GM12891 (cell line): ENCODE data around the gene LNX1. TPM values are rescaled to one million over a fixed set of nuclear protein-coding genes. Genes with fewer than 3 reads are reported as not detected.

ENCODE experiments used
- DNase-seq: peaks from one replicate; pipeline ENCODE4 v3.0.0; 2011; ENCODE audit warnings: low spot score; ENCODE audit not compliant: insufficient read length
- FAIRE-seq: peaks from 2 replicates; lab custom pipeline; 2011; peaks lifted over from hg19 to GRCh38; lab: Jason Lieb, UNC
- PAX5 ChIP-seq: IDR thresholded peaks from 2 replicates; pipeline ENCODE4 v1.6.1; 2011; ENCODE audit warnings: low read length, moderate library complexity, mild to moderate bottlenecking; ENCODE audit not compliant: insufficient read depth, severe bottlenecking
- POLR2A ChIP-seq: IDR thresholded peaks from 2 replicates; pipeline ENCODE4 v1.6.1; 2011; ENCODE audit warnings: low read depth, low read length, control low read depth
- POLR2AphosphoS5 ChIP-seq: IDR thresholded peaks from 2 replicates; pipeline ENCODE4 v1.6.1; 2011; ENCODE audit warnings: low read depth, low read length, control low read depth
- POU2F2 ChIP-seq: IDR thresholded peaks from 2 replicates; pipeline ENCODE4 v1.6.1; 2011; ENCODE audit warnings: low read depth, mild to moderate bottlenecking, control low read depth, low read length, moderate library complexity
- SPI1 ChIP-seq: IDR thresholded peaks from 2 replicates; pipeline ENCODE4 v1.6.1; 2011; ENCODE audit warnings: low read depth, low read length, control low read depth
- TAF1 ChIP-seq: IDR thresholded peaks from 2 replicates; pipeline ENCODE4 v1.6.1; 2011; ENCODE audit warnings: low read depth, low read length, control low read depth
- polyA plus RNA-seq: library from polyadenylated mRNA; unstranded; fragments of >200 nt; gene quantifications from one replicate; pipeline ENCODE4 v1.2.1, GENCODE V29; 2012; ENCODE audit warnings: low read depth, missing spikeins, inconsistent platforms; ENCODE audit not compliant: missing spikeins

LNX1 gene
- 0.37 TPM for polyA plus RNA-seq

DNA sequence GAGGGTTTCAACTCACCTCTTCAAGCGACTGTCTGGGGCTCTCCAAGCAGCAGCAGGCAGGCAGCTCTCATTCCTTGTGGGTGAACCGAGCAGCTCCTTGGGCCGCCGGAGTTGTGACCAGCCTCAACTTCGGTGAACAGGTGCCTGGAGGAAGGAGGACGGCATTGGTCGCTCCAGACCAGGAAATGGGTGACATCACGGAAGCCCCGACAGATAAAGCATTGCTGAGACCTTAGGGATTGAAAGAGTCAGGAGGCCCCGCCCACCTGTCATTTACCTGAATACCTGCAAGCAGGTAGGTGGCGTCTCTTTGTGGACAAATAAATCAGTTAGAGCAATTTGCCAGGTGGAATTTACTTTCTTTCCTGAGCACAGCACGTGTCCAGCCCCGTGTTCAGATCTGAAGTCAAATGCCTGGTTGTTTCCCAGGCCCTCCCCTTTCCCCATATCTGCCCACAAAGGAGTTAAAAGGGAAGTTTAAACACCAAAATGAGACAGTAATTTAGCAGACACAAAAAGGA, at the start of gene LNX1:
TSS of gene LNX1 (minus strand) at position 115 of the 521 bp plus-strand sequence. CDS start 17,484 bp downstream, outside the sequence.
- TF ChIP-seq POU2F2: no peak
- TF ChIP-seq TAF1: no peak
- no peak for TF ChIP-seq SPI1
- FAIRE-seq: no peak
- DNase-seq: no peak

DNA sequence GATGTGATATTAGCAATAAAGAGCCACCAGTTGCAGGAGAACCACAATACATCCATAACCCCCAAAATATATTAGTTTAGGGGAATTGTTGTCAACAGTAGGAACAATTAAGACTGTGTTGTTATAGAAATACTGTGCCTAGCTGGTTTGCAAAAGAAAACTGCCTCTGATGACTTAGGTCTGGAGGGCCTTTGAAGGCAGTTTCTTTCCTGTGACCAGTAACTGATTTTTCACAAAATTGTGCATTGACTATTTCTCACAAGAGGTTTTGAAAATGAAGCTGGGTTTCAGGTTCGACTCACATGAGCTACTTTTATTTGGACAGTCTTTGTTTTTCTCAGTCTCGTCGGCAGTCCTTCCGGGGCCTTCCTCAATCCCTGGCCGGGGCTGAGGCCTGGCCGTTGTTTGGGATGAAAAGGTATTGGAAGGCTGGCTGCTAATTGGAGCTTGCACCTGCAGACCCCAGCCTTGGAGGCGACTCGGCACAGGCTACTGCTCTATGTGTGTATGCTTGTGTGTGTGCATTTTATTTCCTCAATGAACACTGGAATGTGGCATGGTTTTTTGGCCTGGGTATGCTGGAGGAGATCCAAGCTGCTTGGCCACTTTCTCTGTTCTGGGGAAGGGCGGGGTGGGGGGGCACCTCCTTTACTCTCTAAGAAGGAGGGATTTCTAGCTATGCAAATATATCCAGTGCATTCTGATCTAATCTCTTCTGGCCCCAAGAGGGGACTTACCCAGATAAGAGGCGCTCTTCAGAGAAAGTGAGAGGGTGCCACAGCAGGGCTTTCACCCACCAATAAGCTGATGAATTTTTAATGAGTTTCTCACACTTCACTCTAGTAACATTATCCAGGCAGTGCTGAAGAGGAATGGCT, 49.5 kb upstream of the LNX1 start:
- TF ChIP-seq POU2F2: no peak
- TF ChIP-seq TAF1: no peak
- no peak for TF ChIP-seq PAX5
- no peak for TF ChIP-seq SPI1
- no peak for TF ChIP-seq POLR2A
- no peak for TF ChIP-seq POLR2AphosphoS5
- DNase-seq (no peak), FAIRE-seq (no peak)

DNA sequence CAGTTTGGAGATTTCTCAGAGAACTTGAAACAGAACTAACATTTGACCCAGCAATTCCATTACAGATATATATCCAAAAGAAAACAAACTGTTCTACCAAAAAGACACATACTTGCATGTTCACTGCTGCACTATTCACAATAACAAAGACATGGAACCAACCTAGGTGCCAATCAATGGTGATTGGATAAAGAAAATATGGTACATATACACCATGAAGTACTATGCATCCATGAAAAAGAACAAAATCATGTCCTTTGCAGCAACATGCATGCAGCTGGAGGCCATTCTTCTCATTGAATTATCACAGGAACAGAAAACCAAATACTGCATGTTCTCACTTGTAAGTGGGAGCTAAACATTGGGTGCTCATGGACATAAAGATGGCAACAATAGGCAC, 47.6 kb upstream of the LNX1 start:
- no peak for TF ChIP-seq PAX5
- no peak for TF ChIP-seq SPI1
- no peak for TF ChIP-seq POLR2AphosphoS5
- no peak for TF ChIP-seq POLR2A
- FAIRE-seq (peak; percentile 45), DNase-seq (no peak)

DNA sequence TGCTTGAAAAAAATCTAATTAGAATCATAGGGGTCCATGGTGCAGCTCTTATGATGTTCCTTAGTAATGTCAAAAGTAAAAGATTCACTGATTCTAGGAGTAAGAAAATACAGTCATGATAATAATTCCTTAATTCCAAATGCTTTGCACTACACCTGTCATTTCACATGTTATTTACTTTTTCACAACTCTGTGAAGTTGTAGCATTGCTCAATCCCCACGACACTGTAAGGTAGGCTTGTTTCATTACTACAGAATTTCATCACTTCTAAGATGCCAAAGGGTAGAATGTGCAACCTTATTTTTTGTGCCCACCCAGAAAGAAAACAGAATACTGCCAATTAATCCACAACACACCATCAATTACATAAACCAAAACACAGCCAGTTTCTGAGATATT, 46.1 kb upstream of the LNX1 start:
- no peak for FAIRE-seq
- DNase-seq: no peak
- TF ChIP-seq TAF1: no peak
- no peak for TF ChIP-seq POLR2A
- TF ChIP-seq PAX5: no peak
- no peak for TF ChIP-seq POU2F2
- no peak for TF ChIP-seq SPI1
- no peak for TF ChIP-seq POLR2AphosphoS5

DNA sequence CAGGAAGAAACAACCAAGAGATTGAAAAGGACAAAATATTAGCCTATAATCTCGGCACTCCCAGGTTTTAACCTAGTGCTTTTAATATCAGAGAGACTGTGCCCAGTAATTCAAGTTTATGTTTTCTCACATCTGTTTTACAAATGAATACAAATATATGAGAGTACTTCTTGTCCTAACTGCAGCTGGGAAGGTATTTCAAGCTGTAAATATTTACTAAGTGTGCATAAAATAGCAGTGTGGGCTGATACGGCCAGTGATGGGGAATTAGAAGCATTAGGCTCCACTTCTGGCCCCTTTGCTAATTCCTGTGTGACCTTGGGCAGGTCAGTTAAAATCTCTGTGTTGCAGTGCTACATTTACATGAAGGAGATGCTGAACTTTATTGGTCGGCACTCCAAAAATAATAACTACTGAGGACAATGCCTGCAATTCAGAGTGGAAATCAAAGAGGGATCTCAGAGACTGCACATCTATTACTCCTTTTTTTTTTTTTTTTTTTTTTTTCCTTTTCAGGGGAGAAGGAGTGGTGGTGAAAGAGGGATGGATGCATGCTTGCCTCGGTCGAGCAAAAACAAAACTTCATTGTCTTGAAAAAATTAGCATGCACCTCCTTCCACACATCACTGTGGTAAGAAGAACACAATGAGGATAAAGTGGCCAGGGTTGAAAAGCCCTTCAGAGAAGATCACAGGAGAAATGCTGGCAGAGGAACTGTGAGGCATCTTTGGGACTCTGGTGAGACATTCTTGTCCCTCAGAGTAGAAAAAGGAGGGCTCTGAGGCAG, 44.6 kb upstream of the LNX1 start:
- no peak for TF ChIP-seq PAX5
- no peak for TF ChIP-seq SPI1
- no peak for TF ChIP-seq TAF1
- FAIRE-seq: no peak
- no peak for DNase-seq

DNA sequence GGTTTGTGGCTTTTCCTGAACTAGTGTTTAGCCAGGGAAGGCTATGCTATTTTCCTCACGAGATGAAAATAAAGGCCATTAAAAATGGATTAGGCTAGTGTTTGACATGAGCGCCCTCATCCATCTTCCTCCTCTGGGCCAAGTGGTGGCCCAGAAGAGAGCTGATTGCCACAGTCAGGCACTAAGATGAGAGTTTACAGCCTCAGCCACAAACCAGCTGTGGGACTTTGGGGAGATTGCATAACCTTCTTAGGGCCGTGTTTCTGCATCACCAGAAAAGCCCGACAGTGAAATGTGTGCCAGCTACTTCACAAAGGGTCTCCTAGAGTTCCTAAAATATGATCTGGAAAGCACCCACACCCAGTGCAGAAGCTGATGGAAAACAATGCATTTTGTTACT, 42.3 kb upstream of the LNX1 start:
- no peak for TF ChIP-seq SPI1
- TF ChIP-seq POU2F2: no peak
- no peak for TF ChIP-seq PAX5
- no peak for TF ChIP-seq POLR2A
- TF ChIP-seq POLR2AphosphoS5: no peak
- TF ChIP-seq TAF1: no peak
- FAIRE-seq (no peak), DNase-seq (no peak)

DNA sequence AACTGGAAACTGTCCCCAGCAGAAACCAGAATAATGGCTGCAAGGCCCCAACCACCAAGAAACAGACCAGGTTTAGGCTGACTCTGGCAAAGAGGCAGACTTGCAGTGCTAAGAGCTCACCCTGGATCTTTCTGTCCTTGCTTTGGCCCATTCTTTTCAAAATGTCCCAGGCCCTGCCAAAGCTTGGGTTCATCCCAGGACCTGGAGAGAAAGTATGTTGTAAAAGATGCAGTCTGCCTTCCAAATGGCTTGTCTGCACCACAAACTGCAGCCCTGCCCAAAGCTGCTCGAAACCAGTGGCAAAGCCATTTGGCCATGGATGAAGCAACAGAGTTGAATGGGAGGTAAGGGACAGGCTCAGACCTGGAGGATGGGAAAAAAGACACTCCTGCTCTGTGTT, 38.0 kb upstream of the LNX1 start:
- no peak for TF ChIP-seq POLR2AphosphoS5
- no peak for TF ChIP-seq POLR2A
- no peak for TF ChIP-seq PAX5
- TF ChIP-seq POU2F2: no peak
- no peak for TF ChIP-seq SPI1
- no peak for TF ChIP-seq TAF1
- no peak for DNase-seq
- FAIRE-seq: no peak

DNA sequence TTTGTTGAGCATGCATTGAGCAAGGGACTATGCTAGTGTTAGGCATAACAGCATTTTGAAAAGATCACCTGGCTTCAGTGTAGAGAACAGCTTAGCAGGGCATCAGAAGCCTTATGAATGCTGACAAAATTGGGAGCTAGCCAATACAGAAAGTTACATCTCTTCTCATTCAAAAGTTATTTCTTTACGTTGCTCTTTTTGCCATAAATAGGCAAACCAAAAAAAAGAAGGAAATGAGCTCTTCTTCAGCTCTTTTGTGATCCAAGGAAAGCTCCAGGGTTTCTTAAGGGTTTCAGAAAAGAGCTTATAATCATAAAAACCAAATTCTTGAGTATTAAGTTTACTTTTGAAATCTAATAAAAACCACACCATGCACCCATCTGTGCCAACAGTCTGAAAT, 35.2 kb upstream of the LNX1 start:
- TF ChIP-seq PAX5 (no peak), POLR2A (no peak), POU2F2 (no peak), POLR2AphosphoS5 (no peak), TAF1 (no peak), SPI1 (no peak)

DNA sequence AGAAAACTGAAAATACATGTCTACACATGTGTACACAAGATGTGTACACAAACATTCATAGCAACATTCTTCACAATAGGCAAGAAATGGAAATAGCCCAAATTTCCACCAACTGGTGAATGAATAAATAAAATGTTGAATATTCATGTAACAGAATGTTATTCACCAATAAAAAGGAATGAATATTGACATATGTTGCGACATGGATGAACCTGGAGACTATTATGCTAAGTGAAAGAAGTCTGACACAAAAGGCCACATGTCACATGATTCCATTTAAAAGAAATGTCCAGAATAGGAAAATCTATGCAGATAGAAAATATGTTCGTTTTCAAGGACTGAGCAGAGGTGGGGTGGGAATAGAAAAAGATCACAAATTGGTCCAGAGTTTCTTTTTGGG, 34.6 kb upstream of the LNX1 start:
- DNase-seq (no peak), FAIRE-seq (no peak)
- TF ChIP-seq SPI1: no peak
- TF ChIP-seq POLR2AphosphoS5: no peak
- TF ChIP-seq TAF1: no peak
- no peak for TF ChIP-seq POU2F2
- no peak for TF ChIP-seq POLR2A
- TF ChIP-seq PAX5: no peak

More for the DNA sequence above, 35.2 kb upstream of the LNX1 start:
- FAIRE-seq (no peak), DNase-seq (no peak)
